Measurements from ENCODE around the gene ANKRD60. TPM values are rescaled to one million over a fixed set of nuclear protein-coding genes. Genes with fewer than 3 reads are reported as not detected.

Gene ANKRD60, protein sequence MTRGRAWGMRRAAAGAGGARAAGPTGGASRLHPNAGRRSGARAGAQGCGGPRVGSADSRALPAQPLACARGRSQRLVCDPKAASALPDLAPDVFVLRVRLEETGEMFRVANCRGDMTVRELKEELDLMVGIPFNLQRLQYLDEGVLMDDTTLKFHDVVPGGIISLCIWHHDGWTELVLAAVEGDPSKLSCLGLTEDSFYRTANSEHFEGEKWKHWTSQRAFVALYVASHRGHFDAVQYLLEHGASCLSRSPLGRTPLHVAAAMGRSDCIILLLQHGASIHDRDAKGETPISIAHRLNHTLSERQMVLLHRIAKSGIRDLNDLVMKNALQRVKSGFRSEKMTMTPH
- under 1 TPM in 1 of 2 donors, not detected in 1; 0.80 TPM for total RNA-seq

GRCh38 chr20:58228484-58229197 is at the start of gene ANKRD60:
Gene ANKRD60 (minus strand): TSS chr20:58228653. CDS start chr20:58228653, 0 bp downstream.
- H3K36me3 ChIP-seq = no peaks in the 10 kb centered on the region
- intact Hi-C loops (cut with DNase I) = no loop called here
- H3K4me3 ChIP-seq = peak within 1 kb of the TSS in 1 of 2 donors; percentile 23
- no peak within 1 kb of the TSS for H3K27ac ChIP-seq
- H3K4me1 ChIP-seq (replicated peaks) = no peaks in the 10 kb centered on the region
- H3K9me3 ChIP-seq = no peaks in the 10 kb centered on the region
- TF ChIP-seq POLR2A (IDR thresholded peaks at IDR 0.05) = no peak
- TF ChIP-seq, protein P1, sequence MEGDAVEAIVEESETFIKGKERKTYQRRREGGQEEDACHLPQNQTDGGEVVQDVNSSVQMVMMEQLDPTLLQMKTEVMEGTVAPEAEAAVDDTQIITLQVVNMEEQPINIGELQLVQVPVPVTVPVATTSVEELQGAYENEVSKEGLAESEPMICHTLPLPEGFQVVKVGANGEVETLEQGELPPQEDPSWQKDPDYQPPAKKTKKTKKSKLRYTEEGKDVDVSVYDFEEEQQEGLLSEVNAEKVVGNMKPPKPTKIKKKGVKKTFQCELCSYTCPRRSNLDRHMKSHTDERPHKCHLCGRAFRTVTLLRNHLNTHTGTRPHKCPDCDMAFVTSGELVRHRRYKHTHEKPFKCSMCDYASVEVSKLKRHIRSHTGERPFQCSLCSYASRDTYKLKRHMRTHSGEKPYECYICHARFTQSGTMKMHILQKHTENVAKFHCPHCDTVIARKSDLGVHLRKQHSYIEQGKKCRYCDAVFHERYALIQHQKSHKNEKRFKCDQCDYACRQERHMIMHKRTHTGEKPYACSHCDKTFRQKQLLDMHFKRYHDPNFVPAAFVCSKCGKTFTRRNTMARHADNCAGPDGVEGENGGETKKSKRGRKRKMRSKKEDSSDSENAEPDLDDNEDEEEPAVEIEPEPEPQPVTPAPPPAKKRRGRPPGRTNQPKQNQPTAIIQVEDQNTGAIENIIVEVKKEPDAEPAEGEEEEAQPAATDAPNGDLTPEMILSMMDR (IDR thresholded peaks at IDR 0.05) = no peak
- WGBS = 11% methylated on average over 43 of the region's 74 CpGs
- H3K27me3 ChIP-seq (replicated peaks; ENCODE audit: insufficient read depth) = no peaks in the 10 kb centered on the region
- no peak for DNase-seq (ENCODE audit: low spot score)

- WGBS = 48% methylated on average over 4 of the region's 4 CpGs
- no peak for DNase-seq (ENCODE audit: low spot score)
- no peak for TF ChIP-seq POLR2AphosphoS5 (IDR thresholded peaks at IDR 0.05)
- TF ChIP-seq, protein P1 (IDR thresholded peaks at IDR 0.05) = no peak
- TF ChIP-seq POLR2A (IDR thresholded peaks at IDR 0.05) = no peak
- Histone ChIP-seq H3K4me3 (no peak overlapping the region), H3K4me1 (replicated peaks) (no peaks in the 10 kb centered on the region), H3K27ac (no peak overlapping the region), H3K36me3 (no peaks in the 10 kb centered on the region), H3K9me3 (no peaks in the 10 kb centered on the region), H3K27me3 (replicated peaks; ENCODE audit: insufficient read depth) (no peaks in the 10 kb centered on the region)
- intact Hi-C loops (cut with DNase I) = no loop called here
Observed at GRCh38 chr20:58277578-58278472, 49.4 kb upstream of the ANKRD60 start.

GRCh38 chr20:58277107-58277506 is 48.7 kb upstream of the ANKRD60 start:
- WGBS = 90% methylated on average over 2 of the region's 2 CpGs
- Histone ChIP-seq H3K9me3 (no peaks in the 10 kb centered on the region), H3K4me3 (no peak overlapping the region), H3K27me3 (replicated peaks; ENCODE audit: insufficient read depth) (no peaks in the 10 kb centered on the region), H3K36me3 (no peaks in the 10 kb centered on the region), H3K27ac (no peak overlapping the region), H3K4me1 (replicated peaks) (no peaks in the 10 kb centered on the region)
- TF ChIP-seq POLR2A (IDR thresholded peaks at IDR 0.05) = no peak
- TF ChIP-seq, protein P1 (IDR thresholded peaks at IDR 0.05) = no peak
- no peak for TF ChIP-seq POLR2AphosphoS5 (IDR thresholded peaks at IDR 0.05)
- DNase-seq (ENCODE audit: low spot score) = no peak
- intact Hi-C loops (cut with DNase I) = no loop called here

DNA sequence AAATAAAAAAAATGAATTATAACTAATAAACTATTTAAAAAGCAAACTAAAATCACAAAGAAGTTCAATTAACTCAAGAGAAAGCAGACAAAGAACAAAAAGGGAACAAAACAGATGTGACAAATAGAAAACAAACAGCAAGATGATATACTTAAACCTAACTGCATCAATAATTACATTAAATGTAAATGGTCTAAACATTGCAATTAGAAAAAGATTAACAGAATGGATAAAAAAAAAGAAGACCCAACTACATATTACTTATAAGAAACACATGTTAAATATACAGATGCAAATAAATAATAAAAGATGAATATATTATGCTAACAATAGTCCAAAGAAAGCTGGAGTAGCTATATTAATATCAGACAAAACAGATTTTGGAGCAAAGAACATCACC is 45.9 kb upstream of the ANKRD60 start:
- no peaks in the 10 kb centered on the region for H3K9me3 ChIP-seq

More for the DNA sequence above, 45.9 kb upstream of the ANKRD60 start:
- intact Hi-C loops (cut with DNase I) = no loop called here
- Histone ChIP-seq H3K4me3 (no peak overlapping the region), H3K4me1 (replicated peaks) (no peaks in the 10 kb centered on the region), H3K36me3 (no peaks in the 10 kb centered on the region), H3K27me3 (replicated peaks; ENCODE audit: insufficient read depth) (no peaks in the 10 kb centered on the region), H3K27ac (no peak overlapping the region)
- TF ChIP-seq POLR2A (IDR thresholded peaks at IDR 0.05) = no peak
- TF ChIP-seq POLR2AphosphoS5 (IDR thresholded peaks at IDR 0.05) = no peak
- TF ChIP-seq, protein P1 (IDR thresholded peaks at IDR 0.05) = no peak
- no peak for DNase-seq (ENCODE audit: low spot score)
